Ammon's horn (tissue), 1 donor: ENCODE results near the gene PALB2.
"Not testable (repeated sequence)": the region's sequence is repeated elsewhere in the genome, so short reads cannot be mapped to it uniquely, and the experiment has no call there.

Experiments
- DNase-seq: peaks from one replicate; pipeline ENCODE4 v3.0.0-alpha.2; 2016; ENCODE audit warnings: low spot score

Gene PALB2

GRCh38 chr16:23642246-23642774 is 1.2 kb upstream of the PALB2 start:
- no peak for DNase-seq

GRCh38 chr16:23640615-23640930 is 537 bp downstream of the PALB2 start:
- DNase-seq: no peak

- DNase-seq: no peak
Measured at GRCh38 chr16:23635958-23636357, 5.2 kb downstream of the PALB2 start.

- no peak for DNase-seq
Measured at GRCh38 chr16:23634461-23635036, 6.6 kb downstream of the PALB2 start.

GRCh38 chr16:23631874-23632273 is 9.2 kb downstream of the PALB2 start:
- DNase-seq: not testable (repeated sequence)

- DNase-seq: no peak
Measured at GRCh38 chr16:23629516-23629915, 11.6 kb downstream of the PALB2 start.

- DNase-seq: no peak
Measured at GRCh38 chr16:23624092-23624491, 17.0 kb downstream of the PALB2 start.

GRCh38 chr16:23615805-23616204 is 25.3 kb downstream of the PALB2 start:
- no peak for DNase-seq

GRCh38 chr16:23611936-23612335 is 29.2 kb downstream of the PALB2 start:
- DNase-seq: no peak

GRCh38 chr16:23610905-23611304 is 30.2 kb downstream of the PALB2 start:
- DNase-seq: not testable (repeated sequence)

GRCh38 chr16:23609929-23610328 is 31.2 kb downstream of the PALB2 start:
- no peak for DNase-seq

- DNase-seq: peak; percentile 4
Measured at GRCh38 chr16:23608194-23608593, 32.9 kb downstream of the PALB2 start.

GRCh38 chr16:23607726-23608125 is 33.4 kb downstream of the PALB2 start:
- no peak for DNase-seq

GRCh38 chr16:23597003-23597756 is 43.9 kb downstream of the PALB2 start:
- peak; percentile 20 for DNase-seq

- DNase-seq: peak; percentile 91
Measured at GRCh38 chr16:23595951-23596720, 45.0 kb downstream of the PALB2 start, which contains the start of gene NDUFAB1. TSS of gene NDUFAB1 (minus strand) at chr16:23596316. CDS start at chr16:23596290, 26 bp downstream.

GRCh38 chr16:23595246-23595950 is 45.7 kb downstream of the PALB2 start:
- no peak for DNase-seq

- no peak for DNase-seq
Measured at GRCh38 chr16:23594186-23594585, 46.9 kb downstream of the PALB2 start.

GRCh38 chr16:23590181-23590580 is 50.9 kb downstream of the PALB2 start:
- DNase-seq: no peak

- DNase-seq: no peak
Measured at GRCh38 chr16:23587726-23588125, 53.4 kb downstream of the PALB2 start.

- DNase-seq: no peak
Measured at GRCh38 chr16:23584186-23585076, 56.7 kb downstream of the PALB2 start.

- not testable (repeated sequence) for DNase-seq
Measured at GRCh38 chr16:23583271-23583670, 57.8 kb downstream of the PALB2 start.
